HL-60 (cell line): ENCODE data around the gene TMEM106C.

Source experiments
- DNase-seq, 2 experiments: peaks; one replicate each; pipeline ENCODE4 v3.0.0-alpha.2; 2010 to 2020; ENCODE audit warnings: low read depth in 1 of 2, low spot score in 1 of 2
- H3K27ac ChIP-seq: fragments of 250-450 bp; sonication (Bioruptor Pico); replicated peaks from 2 replicates; pipeline ENCODE4 v1.5.1; 2020; ENCODE audit warnings: mild to moderate bottlenecking, moderate library complexity
- H3K27me3 ChIP-seq: fragments of 250-450 bp; sonication (Bioruptor Pico); 2 replicates; pipeline ENCODE4 v1.5.1; 2021; ENCODE audit warnings: mild to moderate bottlenecking, moderate library complexity; ENCODE audit not compliant: insufficient read depth, poor library complexity, severe bottlenecking
- H3K4me3 ChIP-seq: replicated peaks from 2 replicates; pipeline ENCODE4 v1.5.1; 2011; ENCODE audit warnings: mild to moderate bottlenecking, control low read depth, low read length; ENCODE audit not compliant: insufficient read depth
- CTCF ChIP-seq: IDR thresholded peaks from one replicate; pipeline ENCODE4 v1.5.1; 2011; ENCODE audit warnings: low read length, control low read depth, inconsistent platforms; ENCODE audit not compliant: insufficient read depth
- GABPA ChIP-seq: IDR thresholded peaks from 2 replicates; pipeline ENCODE4 v1.6.1; 2012; ENCODE audit warnings: low read depth
- POLR2AphosphoS5 ChIP-seq: IDR thresholded peaks from 2 replicates; pipeline ENCODE4 v1.6.1; 2012; ENCODE audit warnings: low read depth
- REST ChIP-seq: IDR thresholded peaks from 2 replicates; pipeline ENCODE4 v1.6.1; 2012; ENCODE audit warnings: low read depth; ENCODE audit not compliant: insufficient replicate concordance
- SPI1 ChIP-seq: IDR thresholded peaks from 2 replicates; pipeline ENCODE4 v1.6.1; 2012; ENCODE audit warnings: low read depth, mild to moderate bottlenecking, borderline replicate concordance

TMEM106C gene

GRCh38 chr12:48012070-48012469 lies 48.7 kb downstream of the TMEM106C start:
- TF ChIP-seq GABPA (no peak), POLR2AphosphoS5 (no peak), SPI1 (no peak), CTCF (no peak), REST (no peak)
- DNase-seq, result no peak
- Histone ChIP-seq H3K27me3 (peaks cover 20% of the 10 kb centered on the region), H3K27ac (no peak overlapping the region), H3K4me3 (no peak overlapping the region)

- Histone ChIP-seq H3K4me3 (no peak overlapping the region), H3K27me3 (peaks cover 16% of the 10 kb centered on the region), H3K27ac (no peak overlapping the region)
- TF ChIP-seq POLR2AphosphoS5 (no peak), CTCF (no peak), REST (no peak), SPI1 (no peak), GABPA (no peak)
- DNase-seq, result no peak
Observed at GRCh38 chr12:48013287-48013686, 49.9 kb downstream of the TMEM106C start.

GRCh38 chr12:48015129-48015528 lies 51.7 kb downstream of the TMEM106C start:
- H3K27me3 ChIP-seq, result peaks cover 7% of the 10 kb centered on the region

More at GRCh38 chr12:48015129-48015528, 51.7 kb downstream of the TMEM106C start:
- no peak overlapping the region for H3K4me3 ChIP-seq
- no peak overlapping the region for H3K27ac ChIP-seq
- TF ChIP-seq SPI1 (no peak), GABPA (no peak), POLR2AphosphoS5 (no peak), REST (no peak), CTCF (no peak)
- no peak for DNase-seq
